ENCODE data around the gene SH2D7.

SH2D7 gene

GRCh38 chr15:78079298-78080087, 12.9 kb upstream of the SH2D7 start:
- DNase-seq = no peak

GRCh38 chr15:78080088-78080460, 12.3 kb upstream of the SH2D7 start:
- DNase-seq = no peak

DNA sequence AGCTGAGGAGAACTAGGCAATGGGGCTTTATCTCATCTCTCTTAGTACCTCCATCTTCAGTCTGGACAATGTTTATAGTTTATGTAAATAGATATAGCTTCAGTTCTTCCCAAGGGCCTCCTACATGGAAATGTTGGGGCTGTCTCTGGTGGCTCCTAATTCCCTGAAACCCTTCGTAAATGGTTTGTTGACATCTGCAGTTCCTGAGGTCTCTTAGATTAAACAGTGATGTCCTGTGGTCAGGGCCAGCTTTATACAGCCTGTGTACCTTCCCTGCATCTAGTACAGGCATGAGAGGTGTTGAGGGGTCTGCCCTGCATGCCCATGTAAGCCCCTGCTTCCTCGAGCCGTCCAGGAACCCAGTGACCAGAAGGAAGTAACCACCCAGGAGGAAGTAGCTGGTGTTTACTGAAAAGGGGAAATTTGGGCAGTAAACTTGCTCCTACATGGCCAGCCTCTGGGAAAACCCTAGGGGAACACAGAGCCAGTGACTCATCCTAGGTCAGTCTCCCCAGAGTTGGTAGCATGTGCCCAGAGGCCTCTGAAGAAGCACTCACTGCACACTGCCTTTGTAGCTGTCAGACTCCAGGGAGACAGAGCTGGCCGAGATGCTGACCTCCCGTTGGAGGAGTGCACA, 10.1 kb upstream of the SH2D7 start:
- no peak for DNase-seq

GRCh38 chr15:78082743-78083110, 9.6 kb upstream of the SH2D7 start:
- DNase-seq = no peak

DNA sequence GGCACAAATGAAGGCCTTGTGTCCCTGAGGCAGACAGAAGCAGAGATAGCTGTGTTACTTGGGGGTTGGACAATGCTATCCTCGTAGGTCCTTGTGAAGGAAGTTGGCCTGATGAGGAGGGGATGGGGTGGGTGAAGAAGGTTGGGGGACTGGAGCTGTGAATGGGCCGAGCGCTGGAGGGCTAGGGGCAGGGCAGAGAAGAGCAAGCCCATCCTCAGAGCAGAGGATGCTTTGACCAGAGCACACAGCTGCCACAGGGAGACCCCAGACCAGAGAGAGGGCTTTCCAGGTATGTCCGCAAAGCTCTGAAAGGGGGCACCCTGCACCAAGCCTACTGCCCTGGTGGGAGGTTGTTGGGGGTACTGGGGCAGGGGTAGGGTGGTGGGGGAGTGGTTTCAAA, 9.2 kb upstream of the SH2D7 start:
- no peak for DNase-seq

GRCh38 chr15:78083687-78084448, 8.5 kb upstream of the SH2D7 start:
- no peak for DNase-seq

DNA sequence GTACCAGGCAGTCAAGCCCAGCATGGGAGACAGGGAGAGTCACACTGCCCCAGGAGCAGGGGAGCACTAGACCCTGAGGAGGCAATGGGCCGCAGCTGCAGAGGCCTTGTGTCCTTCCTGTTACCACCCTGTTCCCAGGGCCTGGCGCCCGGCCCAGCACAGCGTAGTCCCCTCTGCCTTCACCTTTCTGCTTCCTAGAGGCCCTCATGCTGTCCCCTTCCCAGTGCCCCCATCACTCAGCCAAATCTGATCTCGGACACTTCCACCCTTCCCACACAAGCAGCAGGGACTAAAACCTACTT, 8.0 kb upstream of the SH2D7 start:
- no peak for DNase-seq

GRCh38 chr15:78085928-78086327, 6.4 kb upstream of the SH2D7 start:
- DNase-seq = no peak

GRCh38 chr15:78087951-78088772, 4.2 kb upstream of the SH2D7 start:
- no peak for DNase-seq

DNA sequence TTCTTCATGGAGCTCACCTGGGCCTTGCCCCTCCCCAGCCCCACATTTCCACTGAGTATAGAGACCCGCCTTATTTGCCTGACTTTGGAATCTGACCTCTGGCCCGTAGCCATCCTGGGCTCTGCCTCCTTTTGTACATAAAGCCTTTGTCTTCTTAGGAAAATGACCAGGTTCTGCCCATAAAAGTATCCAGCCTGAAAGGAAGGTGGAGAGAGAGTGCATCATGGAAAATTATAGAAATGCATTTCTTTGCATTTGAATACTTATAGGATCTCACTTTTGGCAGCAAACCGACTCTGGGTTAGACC, 3.6 kb upstream of the SH2D7 start:
- no peak for DNase-seq

GRCh38 chr15:78090422-78091063, 1.8 kb upstream of the SH2D7 start:
- DNase-seq = no peak

DNA sequence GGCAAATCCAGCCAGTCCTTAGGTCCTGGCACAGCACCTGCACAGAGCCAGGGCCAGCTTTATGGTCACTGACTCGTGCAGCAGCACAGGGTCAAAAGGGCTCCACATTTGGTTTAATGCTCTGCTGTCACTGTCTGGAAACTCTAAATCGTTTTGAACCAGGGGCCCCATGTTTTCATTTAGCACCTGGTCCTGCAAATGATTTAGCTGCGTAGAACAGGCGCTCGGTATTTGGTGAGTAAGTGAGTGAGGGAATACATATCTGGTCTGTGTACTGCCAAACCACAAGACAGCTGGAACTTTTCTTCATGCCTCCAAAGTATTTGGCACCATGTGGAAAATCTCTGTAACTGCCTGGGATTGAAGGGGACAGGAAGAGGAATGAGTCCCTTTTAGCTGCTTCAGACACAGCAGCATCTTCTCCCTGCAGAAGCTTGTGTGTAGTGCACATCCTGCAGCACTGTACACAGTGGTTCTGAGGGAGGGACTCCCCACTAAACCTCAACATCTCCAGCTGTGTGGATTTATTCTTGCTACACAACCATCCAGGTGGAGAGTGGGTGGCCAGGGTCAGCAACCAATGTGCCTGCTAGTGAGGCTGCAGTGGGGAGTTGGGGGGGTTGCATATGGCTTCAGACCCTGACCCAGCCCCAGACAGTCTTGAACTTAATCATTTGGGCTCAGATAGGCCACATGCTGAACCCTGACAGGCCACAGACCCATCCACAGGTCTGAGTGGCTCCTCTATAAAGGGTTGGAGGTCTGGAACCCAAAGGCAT, 1.1 kb downstream of the SH2D7 start:
- no peak for DNase-seq

GRCh38 chr15:78097667-78098066, 5.3 kb downstream of the SH2D7 start:
- no peak for DNase-seq

DNA sequence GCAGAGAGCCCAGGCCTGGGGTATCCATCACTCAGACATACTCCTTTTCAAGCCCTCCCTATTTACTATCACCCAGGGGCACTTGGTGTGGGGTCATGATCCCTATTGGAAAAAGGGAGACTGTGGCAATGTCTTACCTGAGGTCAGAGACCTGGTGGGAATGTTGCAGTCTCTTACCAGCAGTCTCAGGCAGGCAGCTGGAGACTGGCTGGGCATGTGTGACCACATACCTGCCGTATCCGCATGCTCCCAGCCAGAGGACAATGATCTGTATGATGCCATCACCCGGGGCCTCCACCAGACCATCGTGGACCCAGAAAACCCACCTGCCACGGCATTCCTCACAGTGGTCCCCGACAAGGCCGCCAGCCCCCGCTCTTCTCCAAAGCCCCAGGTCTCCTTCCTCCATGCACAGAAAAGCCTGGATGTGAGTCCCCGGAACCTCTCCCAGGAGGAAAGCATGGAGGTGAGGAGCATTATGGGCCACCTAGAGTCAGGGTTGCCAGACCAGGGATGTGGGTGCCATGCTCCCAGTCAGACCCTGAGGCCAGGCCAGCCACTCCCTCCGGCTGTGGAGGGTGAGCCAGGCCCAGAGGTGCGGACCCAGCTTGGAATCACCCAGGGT, 5.9 kb downstream of the SH2D7 start:
- DNase-seq = no peak

DNA sequence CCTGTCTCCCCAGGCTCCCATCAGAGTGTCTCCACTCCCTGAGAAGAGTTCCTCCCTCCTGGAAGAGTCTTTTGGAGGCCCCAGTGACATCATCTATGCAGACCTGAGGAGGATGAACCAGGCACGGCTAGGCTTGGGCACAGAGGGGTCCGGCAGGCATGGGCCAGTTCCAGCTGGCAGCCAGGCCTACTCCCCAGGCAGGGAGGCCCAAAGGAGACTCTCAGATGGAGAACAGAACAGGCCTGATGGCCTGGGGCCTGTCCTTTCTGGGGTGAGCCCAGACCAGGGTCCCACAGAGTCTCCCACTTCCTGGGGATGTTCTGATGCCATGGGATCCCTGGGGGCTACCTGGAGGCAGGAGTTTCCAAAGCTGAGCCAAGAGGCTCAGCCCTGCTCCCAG, 8.5 kb downstream of the SH2D7 start:
- DNase-seq = no peak

GRCh38 chr15:78101423-78102105, 9.2 kb downstream of the SH2D7 start:
- no peak for DNase-seq

- no peak for DNase-seq
These were observed 9.8 kb downstream of the SH2D7 start for GRCh38 chr15:78102211-78102610.

DNA sequence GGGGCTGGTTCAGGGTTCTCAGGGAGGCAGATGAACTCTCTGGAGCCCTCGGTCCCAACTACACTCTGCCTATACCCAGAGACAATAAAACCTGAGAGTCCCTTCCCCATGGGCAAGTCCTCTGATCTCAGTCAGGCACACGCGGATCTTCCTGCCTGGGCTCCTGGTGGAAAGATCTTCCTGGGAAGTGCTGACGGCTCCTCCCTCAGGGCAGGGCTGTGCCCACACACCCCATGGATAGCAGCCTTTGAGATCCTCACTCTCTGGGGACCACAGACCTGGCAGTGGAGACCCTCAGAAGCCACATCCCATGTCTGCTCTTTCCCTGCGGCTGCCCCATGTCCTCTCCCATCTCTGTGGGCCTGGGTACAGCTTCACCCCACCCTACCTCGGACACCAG, 10.4 kb downstream of the SH2D7 start:
- no peak for DNase-seq

DNA sequence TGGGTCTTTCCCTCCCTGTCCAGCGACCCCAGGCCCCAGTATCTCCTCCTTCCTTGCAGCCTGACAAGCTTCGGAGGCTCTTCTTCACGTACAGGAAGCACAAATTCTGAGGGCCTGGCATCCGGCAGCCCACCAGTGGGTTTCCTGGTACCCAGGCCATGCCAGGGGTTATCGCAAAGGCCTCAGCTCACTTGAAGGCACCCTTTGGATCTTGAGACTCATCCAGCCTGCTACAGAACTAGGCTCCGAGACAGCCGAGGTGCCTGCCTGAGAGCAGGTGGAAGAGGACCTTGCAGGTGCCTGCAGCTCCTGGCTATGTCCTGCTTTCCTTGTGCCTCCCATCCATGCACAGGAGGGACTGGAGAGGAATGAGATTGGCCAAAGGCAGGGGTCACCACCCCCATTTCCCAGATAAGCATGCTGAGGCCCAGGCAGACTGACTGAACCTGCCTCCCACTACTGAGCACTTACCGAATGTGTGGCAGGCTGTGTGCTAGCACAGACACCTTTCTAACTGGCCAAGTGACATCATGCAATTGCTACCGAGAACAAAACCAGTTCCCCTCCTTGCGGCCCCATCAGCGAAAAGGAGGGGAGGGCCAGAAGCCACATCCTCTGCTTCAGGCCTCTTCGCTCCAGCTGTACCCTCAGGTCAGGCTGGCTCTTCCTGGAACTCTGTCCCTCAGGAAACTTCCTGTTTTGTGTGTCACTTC, 11.2 kb downstream of the SH2D7 start:
- DNase-seq = no peak

DNA sequence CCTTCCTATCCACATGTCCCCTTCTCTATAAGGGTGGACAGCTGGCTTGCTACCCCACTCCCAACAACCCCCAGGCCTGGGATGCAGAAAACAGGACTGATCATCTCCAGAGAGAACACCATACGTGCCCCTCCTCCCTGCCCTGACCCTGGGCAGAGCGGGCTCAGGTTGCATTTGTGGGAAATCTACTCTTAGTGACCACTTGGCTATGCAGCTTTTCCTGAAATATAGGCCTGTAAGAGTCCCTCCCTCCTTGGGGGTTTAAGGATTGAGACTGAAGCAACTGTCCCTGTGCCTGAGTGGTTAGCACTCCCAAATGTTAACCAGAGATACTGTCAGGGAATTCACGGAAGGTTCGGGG, 11.7 kb downstream of the SH2D7 start:
- DNase-seq = no peak
